Measurements from ENCODE around the gene EARS2.

EARS2 gene

GRCh38 chr16:23556881-23557778 lies at the start of gene EARS2, which contains the start of gene UBFD1:
Gene EARS2, minus strand, starts transcription at chr16:23557350. Its CDS starts 7 bp downstream, at chr16:23557343.
Gene UBFD1, plus strand, starts transcription at chr16:23557727. Its CDS starts 16 bp downstream, at chr16:23557743.
- no peaks in the 10 kb centered on the region for H3K9me3 ChIP-seq (ENCODE audit: low read length)
- peak; percentile 77 for TF ChIP-seq CTCF (IDR thresholded peaks at IDR 0.05; ENCODE audit: low read length)
- no peak for TF ChIP-seq EZH2 (IDR thresholded peaks at IDR 0.05; ENCODE audit: borderline replicate concordance, low read length)
- H3K36me3 ChIP-seq (ENCODE audit: insufficient read depth, low read length), result peaks cover 45% of the 10 kb centered on the region
- peak within 1 kb of the TSS; percentile 84 for H3K4me2 ChIP-seq (ENCODE audit: low read length)
- peak within 1 kb of the TSS; percentile 82 for H3K4me3 ChIP-seq (ENCODE audit: low read depth, low read length, poor library complexity, severe bottlenecking)
- H3K4me1 ChIP-seq (ENCODE audit: insufficient read depth, low read length, severe bottlenecking), result peaks cover 34% of the 10 kb centered on the region
- no peaks in the 10 kb centered on the region for H4K20me1 ChIP-seq (ENCODE audit: insufficient read depth, low read length)
- peaks cover 27% of the 10 kb centered on the region for H3K79me2 ChIP-seq (ENCODE audit: insufficient read depth, low read length)
- no peaks in the 10 kb centered on the region for H3K9me2 ChIP-seq (ENCODE audit: low read depth, low read length)
- peak within 1 kb of the TSS; percentile 66 for H3K27ac ChIP-seq (ENCODE audit: low read depth, low read length, poor library complexity, severe bottlenecking)
- no peaks in the 10 kb centered on the region for H3F3A ChIP-seq (ENCODE audit: insufficient read depth, low read length)
- no peak within 1 kb of the TSS for H2AFZ ChIP-seq (ENCODE audit: low read length)
- peak within 1 kb of the TSS; percentile 82 for H3K9ac ChIP-seq (ENCODE audit: low read length)
- H3K27me3 ChIP-seq (ENCODE audit: insufficient read depth, low read length), result no peaks in the 10 kb centered on the region

GRCh38 chr16:23597003-23597756 lies 40.0 kb upstream of the EARS2 start:
- H3K9ac ChIP-seq (ENCODE audit: low read length), result peak overlapping the region; percentile 38
- H3K27ac ChIP-seq (ENCODE audit: low read depth, low read length, poor library complexity, severe bottlenecking), result peak overlapping the region; percentile 75
- H2AFZ ChIP-seq (ENCODE audit: low read length), result no peak overlapping the region
- no peaks in the 10 kb centered on the region for H4K20me1 ChIP-seq (ENCODE audit: insufficient read depth, low read length)
- H3K4me2 ChIP-seq (ENCODE audit: low read length), result peak overlapping the region; percentile 67
- no peaks in the 10 kb centered on the region for H3K9me3 ChIP-seq (ENCODE audit: low read length)
- peak overlapping the region; percentile 25 for H3K4me3 ChIP-seq (ENCODE audit: low read depth, low read length, poor library complexity, severe bottlenecking)
- H3K9me2 ChIP-seq (ENCODE audit: low read depth, low read length), result no peaks in the 10 kb centered on the region
- no peaks in the 10 kb centered on the region for H3K27me3 ChIP-seq (ENCODE audit: insufficient read depth, low read length)
- H3F3A ChIP-seq (ENCODE audit: insufficient read depth, low read length), result no peaks in the 10 kb centered on the region
- H3K79me2 ChIP-seq (ENCODE audit: insufficient read depth, low read length), result peaks cover 35% of the 10 kb centered on the region
- TF ChIP-seq CTCF (IDR thresholded peaks at IDR 0.05; ENCODE audit: low read length) (peak; percentile 71), EZH2 (IDR thresholded peaks at IDR 0.05; ENCODE audit: borderline replicate concordance, low read length) (no peak)
- H3K4me1 ChIP-seq (ENCODE audit: insufficient read depth, low read length, severe bottlenecking), result peaks cover 15% of the 10 kb centered on the region
- peaks cover 36% of the 10 kb centered on the region for H3K36me3 ChIP-seq (ENCODE audit: insufficient read depth, low read length)

- peak within 1 kb of the TSS; percentile 93 for H3K4me3 ChIP-seq (ENCODE audit: low read depth, low read length, poor library complexity, severe bottlenecking)
These were observed 39.0 kb upstream of the EARS2 start, which contains the start of gene NDUFAB1 for GRCh38 chr16:23595951-23596720. Gene NDUFAB1, minus strand, starts transcription at chr16:23596316. Its CDS starts 26 bp downstream, at chr16:23596290.

More at GRCh38 chr16:23595951-23596720, 39.0 kb upstream of the EARS2 start, which contains the start of gene NDUFAB1:
- H2AFZ ChIP-seq (ENCODE audit: low read length), result no peak within 1 kb of the TSS
- H3K4me1 ChIP-seq (ENCODE audit: insufficient read depth, low read length, severe bottlenecking), result peaks cover 15% of the 10 kb centered on the region
- peak within 1 kb of the TSS; percentile 94 for H3K9ac ChIP-seq (ENCODE audit: low read length)
- H4K20me1 ChIP-seq (ENCODE audit: insufficient read depth, low read length), result no peaks in the 10 kb centered on the region
- no peaks in the 10 kb centered on the region for H3K9me3 ChIP-seq (ENCODE audit: low read length)
- peaks cover 38% of the 10 kb centered on the region for H3K36me3 ChIP-seq (ENCODE audit: insufficient read depth, low read length)
- peaks cover 45% of the 10 kb centered on the region for H3K79me2 ChIP-seq (ENCODE audit: insufficient read depth, low read length)
- H3K9me2 ChIP-seq (ENCODE audit: low read depth, low read length), result no peaks in the 10 kb centered on the region
- peak within 1 kb of the TSS; percentile 99 for H3K4me2 ChIP-seq (ENCODE audit: low read length)
- H3K27me3 ChIP-seq (ENCODE audit: insufficient read depth, low read length), result no peaks in the 10 kb centered on the region
- peak within 1 kb of the TSS; percentile 75 for H3K27ac ChIP-seq (ENCODE audit: low read depth, low read length, poor library complexity, severe bottlenecking)
- peak; percentile 86 for TF ChIP-seq CTCF (IDR thresholded peaks at IDR 0.05; ENCODE audit: low read length)
- no peak for TF ChIP-seq EZH2 (IDR thresholded peaks at IDR 0.05; ENCODE audit: borderline replicate concordance, low read length)
- H3F3A ChIP-seq (ENCODE audit: insufficient read depth, low read length), result no peaks in the 10 kb centered on the region

Data from OCI-LY1 (cell line).